A172 (cell line): ENCODE measurements around the gene STK11. TPM values are rescaled to one million over a fixed set of nuclear protein-coding genes. Genes with fewer than 3 reads are reported as not detected.

Experiments used
- DNase-seq: peaks from one replicate; pipeline ENCODE4 v3.0.0-alpha.2; 2015; ENCODE audit warnings: low spot score
- total RNA-seq: library from RNA; depleted of rRNA; stranded (reverse); fragments of >200 nt; shearing (Covaris generic); gene quantifications from 2 replicates; pipeline ENCODE4 v1.2.3, GENCODE V29; 2014

STK11 gene
- total RNA-seq, 1 experiment from 2014 or later: 98.9 TPM

- peak; percentile 91 for DNase-seq
These were observed 55.4 kb downstream of the STK11 start for GRCh38 chr19:1260749-1261537.

- no peak for DNase-seq
These were observed 55.9 kb downstream of the STK11 start for GRCh38 chr19:1261538-1261797.

GRCh38 chr19:1261798-1262622 lies 56.4 kb downstream of the STK11 start:
- DNase-seq: peak; percentile 84

GRCh38 chr19:1262623-1263123 lies 57.1 kb downstream of the STK11 start:
- no peak for DNase-seq

- DNase-seq: no peak
These were observed 57.6 kb downstream of the STK11 start for GRCh38 chr19:1263188-1263587.

- DNase-seq: peak; percentile 96
These were observed 59.4 kb downstream of the STK11 start for GRCh38 chr19:1264801-1265614.

- peak; percentile 85 for DNase-seq
These were observed 60.1 kb downstream of the STK11 start for GRCh38 chr19:1265615-1266128.

- DNase-seq: peak; percentile 87
These were observed 60.7 kb downstream of the STK11 start for GRCh38 chr19:1266129-1266915.

- no peak for DNase-seq
These were observed 61.4 kb downstream of the STK11 start for GRCh38 chr19:1266916-1267476.

GRCh38 chr19:1267477-1268225 lies 62.1 kb downstream of the STK11 start:
- DNase-seq: no peak

- no peak for DNase-seq
These were observed 62.9 kb downstream of the STK11 start for GRCh38 chr19:1268226-1269064.

- peak; percentile 98 for DNase-seq
These were observed 63.5 kb downstream of the STK11 start, which contains the start of gene CIRBP for GRCh38 chr19:1269065-1269477. CIRBP (plus strand) TSS chr19:1269332; CDS start chr19:1270934, 1,602 bp downstream.

GRCh38 chr19:1269478-1270212 lies 64.1 kb downstream of the STK11 start:
- peak; percentile 75 for DNase-seq

GRCh38 chr19:1270213-1270853 lies 64.8 kb downstream of the STK11 start:
- DNase-seq: peak; percentile 42

GRCh38 chr19:1270854-1271527 lies 65.4 kb downstream of the STK11 start:
- no peak for DNase-seq

GRCh38 chr19:1271528-1272422 lies 66.2 kb downstream of the STK11 start:
- no peak for DNase-seq
